HEK293 (cell line): ENCODE data around the gene CDH23.

Experiments used
- CTCF ChIA-PET: fragments of 350-600 bp; formaldehyde crosslinking; extraction: SDS; loops from one replicate; lab custom pipeline; 2021; ENCODE audit warnings: antibody characterized with exemption; lab: Yijun Ruan, JAX
- POLR2A ChIA-PET: fragments of 300-600 bp; formaldehyde crosslinking; extraction: SDS; loops from one replicate; lab custom pipeline; 2020; ENCODE audit warnings: antibody characterized with exemption, inconsistent platforms; lab: Yijun Ruan, JAX
- H3K27ac ChIP-seq: fragments of 200-500 bp; sonication (Bioruptor generic); 2 replicates; pipeline ENCODE4 v1.5.1; 2014; ENCODE audit warnings: low read depth, low read length, control low read depth, inconsistent platforms; ENCODE audit errors: extremely low read depth
- H3K36me3 ChIP-seq, 2 experiments: fragments of 200-500 bp in 1 of 2; sonication (Bioruptor generic) in 1 of 2; 1 replicate in 1 of 2; 2 replicates in 1 of 2; pipeline ENCODE4 v1.5.1; 2014 to 2017; ENCODE audit warnings: inconsistent platforms in 2 of 2, low read length in 2 of 2; ENCODE audit not compliant: control insufficient read depth in 2 of 2, insufficient read depth in 1 of 2
- H3K4me1 ChIP-seq: fragments of 200-500 bp; sonication (Bioruptor generic); 2 replicates; pipeline ENCODE4 v1.5.1; 2014; ENCODE audit warnings: mild to moderate bottlenecking, low read length, inconsistent platforms; ENCODE audit not compliant: control insufficient read depth, insufficient read depth
- H3K4me3 ChIP-seq: 2 replicates; pipeline ENCODE4 v1.5.1; 2011; ENCODE audit warnings: low read depth, mild to moderate bottlenecking, control low read depth, low read length, moderate library complexity
- H3K9me3 ChIP-seq: fragments of 200-500 bp; sonication (Bioruptor generic); 2 replicates; pipeline ENCODE4 v1.5.1; 2014; ENCODE audit warnings: low read depth, low read length, inconsistent platforms; ENCODE audit not compliant: control insufficient read depth, insufficient read depth
- RBAK ChIP-seq: fragments of 450-650 bp; formaldehyde crosslinking; IDR thresholded peaks from 2 replicates; pipeline ENCODE4 v1.5.1; 2016; ENCODE audit warnings: missing biosample characterization, missing genetic modification characterization
- SP7 ChIP-seq: fragments of 450-650 bp; formaldehyde crosslinking; IDR thresholded peaks from 2 replicates; pipeline ENCODE4 v1.5.1; 2016; ENCODE audit warnings: missing biosample characterization, missing genetic modification characterization
- TSHZ1 ChIP-seq: fragments of 450-650 bp; formaldehyde crosslinking; IDR thresholded peaks from 2 replicates; pipeline ENCODE4 v1.5.1; 2016; ENCODE audit warnings: missing biosample characterization, missing genetic modification characterization, borderline replicate concordance
- YY2 ChIP-seq: fragments of 450-650 bp; formaldehyde crosslinking; IDR thresholded peaks from 2 replicates; pipeline ENCODE4 v1.5.1; 2016; ENCODE audit warnings: missing biosample characterization, missing genetic modification characterization
- ZBTB1 ChIP-seq: fragments of 450-650 bp; formaldehyde crosslinking; IDR thresholded peaks from 2 replicates; pipeline ENCODE4 v1.5.1; 2016; ENCODE audit warnings: missing biosample characterization, missing genetic modification characterization
- ZBTB20 ChIP-seq: fragments of 450-650 bp; formaldehyde crosslinking; IDR thresholded peaks from 2 replicates; pipeline ENCODE4 v1.5.1; 2016; ENCODE audit warnings: missing biosample characterization, missing genetic modification characterization
- ZBTB49 ChIP-seq: fragments of 450-650 bp; formaldehyde crosslinking; IDR thresholded peaks from 2 replicates; pipeline ENCODE4 v1.5.1; 2016; ENCODE audit warnings: missing biosample characterization, missing genetic modification characterization, low read depth
- ZFP69B ChIP-seq: fragments of 450-650 bp; formaldehyde crosslinking; IDR thresholded peaks from 2 replicates; pipeline ENCODE4 v1.5.1; 2016; ENCODE audit warnings: missing biosample characterization, missing genetic modification characterization
- ZNF133 ChIP-seq: fragments of 450-650 bp; formaldehyde crosslinking; IDR thresholded peaks from 2 replicates; pipeline ENCODE4 v1.5.1; 2016; ENCODE audit warnings: missing biosample characterization, missing genetic modification characterization
- ZNF324 ChIP-seq: fragments of 450-650 bp; formaldehyde crosslinking; IDR thresholded peaks from 2 replicates; pipeline ENCODE4 v1.5.1; 2016; ENCODE audit warnings: missing biosample characterization, missing genetic modification characterization
- ZNF335 ChIP-seq: fragments of 450-650 bp; formaldehyde crosslinking; conservative IDR thresholded peaks from 2 replicates; pipeline ENCODE4 v1.5.1; 2016; ENCODE audit warnings: missing biosample characterization, missing genetic modification characterization
- ZNF544 ChIP-seq: fragments of 450-650 bp; formaldehyde crosslinking; IDR thresholded peaks from 2 replicates; pipeline ENCODE4 v1.5.0; 2017; ENCODE audit warnings: missing biosample characterization, missing genetic modification characterization
- ZNF571 ChIP-seq: fragments of 450-650 bp; formaldehyde crosslinking; IDR thresholded peaks from 2 replicates; pipeline ENCODE4 v1.5.0; 2017; ENCODE audit warnings: missing biosample characterization, missing genetic modification characterization
- ZNF654 ChIP-seq: fragments of 450-650 bp; formaldehyde crosslinking; IDR thresholded peaks from 2 replicates; pipeline ENCODE4 v1.5.1; 2016; ENCODE audit warnings: low read depth, missing biosample characterization, missing genetic modification characterization
- ZSCAN16 ChIP-seq: fragments of 450-650 bp; formaldehyde crosslinking; IDR thresholded peaks from 2 replicates; pipeline ENCODE4 v1.5.1; 2016; ENCODE audit warnings: missing biosample characterization, missing genetic modification characterization
- TF ChIP-seq, protein P1 (sequence below): fragments of 450-650 bp; formaldehyde crosslinking; conservative IDR thresholded peaks from 2 replicates; pipeline ENCODE4 v1.5.1; 2016; ENCODE audit warnings: low read depth, missing biosample characterization, missing genetic modification characterization
- TF ChIP-seq, protein P2 (sequence below): fragments of 450-650 bp; formaldehyde crosslinking; IDR thresholded peaks from 2 replicates; pipeline ENCODE4 v1.5.1; 2017; ENCODE audit warnings: missing biosample characterization, missing genetic modification characterization
- TF ChIP-seq, protein P3 (sequence below): IDR thresholded peaks from 2 replicates; pipeline ENCODE4 v1.6.1; 2011; ENCODE audit warnings: mild to moderate bottlenecking, low read depth, low read length, borderline replicate concordance
- TF ChIP-seq, protein P4 (sequence below): fragments of 450-650 bp; IDR thresholded peaks from 2 replicates; pipeline ENCODE4 v1.5.1; 2018; ENCODE audit warnings: missing biosample characterization, mild to moderate bottlenecking, missing genetic modification characterization

CDH23 gene

GRCh38 chr10:71632896-71633600, 236.3 kb downstream of the CDH23 start (continued):
- TF ChIP-seq, protein P1, sequence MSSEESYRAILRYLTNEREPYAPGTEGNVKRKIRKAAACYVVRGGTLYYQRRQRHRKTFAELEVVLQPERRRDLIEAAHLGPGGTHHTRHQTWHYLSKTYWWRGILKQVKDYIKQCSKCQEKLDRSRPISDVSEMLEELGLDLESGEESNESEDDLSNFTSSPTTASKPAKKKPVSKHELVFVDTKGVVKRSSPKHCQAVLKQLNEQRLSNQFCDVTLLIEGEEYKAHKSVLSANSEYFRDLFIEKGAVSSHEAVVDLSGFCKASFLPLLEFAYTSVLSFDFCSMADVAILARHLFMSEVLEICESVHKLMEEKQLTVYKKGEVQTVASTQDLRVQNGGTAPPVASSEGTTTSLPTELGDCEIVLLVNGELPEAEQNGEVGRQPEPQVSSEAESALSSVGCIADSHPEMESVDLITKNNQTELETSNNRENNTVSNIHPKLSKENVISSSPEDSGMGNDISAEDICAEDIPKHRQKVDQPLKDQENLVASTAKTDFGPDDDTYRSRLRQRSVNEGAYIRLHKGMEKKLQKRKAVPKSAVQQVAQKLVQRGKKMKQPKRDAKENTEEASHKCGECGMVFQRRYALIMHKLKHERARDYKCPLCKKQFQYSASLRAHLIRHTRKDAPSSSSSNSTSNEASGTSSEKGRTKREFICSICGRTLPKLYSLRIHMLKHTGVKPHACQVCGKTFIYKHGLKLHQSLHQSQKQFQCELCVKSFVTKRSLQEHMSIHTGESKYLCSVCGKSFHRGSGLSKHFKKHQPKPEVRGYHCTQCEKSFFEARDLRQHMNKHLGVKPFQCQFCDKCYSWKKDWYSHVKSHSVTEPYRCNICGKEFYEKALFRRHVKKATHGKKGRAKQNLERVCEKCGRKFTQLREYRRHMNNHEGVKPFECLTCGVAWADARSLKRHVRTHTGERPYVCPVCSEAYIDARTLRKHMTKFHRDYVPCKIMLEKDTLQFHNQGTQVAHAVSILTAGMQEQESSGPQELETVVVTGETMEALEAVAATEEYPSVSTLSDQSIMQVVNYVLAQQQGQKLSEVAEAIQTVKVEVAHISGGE (tag by site-specific recombination) = no peak

DNA sequence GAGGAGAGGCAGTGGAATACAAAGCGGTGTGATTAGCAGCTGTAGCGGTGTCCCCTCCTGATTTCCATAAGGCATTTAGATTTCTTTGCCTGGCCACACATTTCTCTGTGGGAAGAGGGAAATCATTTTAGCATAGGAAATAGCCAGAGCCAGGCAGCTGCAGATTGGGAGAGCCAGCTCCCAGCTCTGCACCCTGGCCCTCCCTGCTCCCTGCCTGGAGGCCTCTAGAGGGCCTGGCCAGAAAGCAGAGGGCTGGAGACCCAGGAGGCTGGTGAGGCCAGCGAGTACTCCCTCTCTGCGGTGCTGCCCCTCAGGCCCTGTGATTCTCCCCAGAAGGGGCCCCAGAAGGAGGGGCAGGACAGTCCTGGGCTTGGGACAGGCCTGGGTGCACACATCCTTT, 237.2 kb downstream of the CDH23 start:
- H3K36me3 ChIP-seq = no peaks in the 10 kb centered on the region
- no peak overlapping the region for H3K4me3 ChIP-seq
- no peak overlapping the region for H3K27ac ChIP-seq
- H3K4me1 ChIP-seq = peaks cover 3% of the 10 kb centered on the region; the same call in 1 of the 2 replicates
- no peaks in the 10 kb centered on the region for H3K9me3 ChIP-seq
- ChIA-PET CTCF (no interaction called here), POLR2A (no interaction called here)
- TF ChIP-seq, protein P2, sequence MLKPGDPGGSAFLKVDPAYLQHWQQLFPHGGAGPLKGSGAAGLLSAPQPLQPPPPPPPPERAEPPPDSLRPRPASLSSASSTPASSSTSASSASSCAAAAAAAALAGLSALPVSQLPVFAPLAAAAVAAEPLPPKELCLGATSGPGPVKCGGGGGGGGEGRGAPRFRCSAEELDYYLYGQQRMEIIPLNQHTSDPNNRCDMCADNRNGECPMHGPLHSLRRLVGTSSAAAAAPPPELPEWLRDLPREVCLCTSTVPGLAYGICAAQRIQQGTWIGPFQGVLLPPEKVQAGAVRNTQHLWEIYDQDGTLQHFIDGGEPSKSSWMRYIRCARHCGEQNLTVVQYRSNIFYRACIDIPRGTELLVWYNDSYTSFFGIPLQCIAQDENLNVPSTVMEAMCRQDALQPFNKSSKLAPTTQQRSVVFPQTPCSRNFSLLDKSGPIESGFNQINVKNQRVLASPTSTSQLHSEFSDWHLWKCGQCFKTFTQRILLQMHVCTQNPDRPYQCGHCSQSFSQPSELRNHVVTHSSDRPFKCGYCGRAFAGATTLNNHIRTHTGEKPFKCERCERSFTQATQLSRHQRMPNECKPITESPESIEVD (tag by site-specific recombination) = no peak
- no peak for TF ChIP-seq ZBTB1 (tag by site-specific recombination)
- TF ChIP-seq ZFP69B (tag by site-specific recombination) = no peak
- no peak for TF ChIP-seq ZNF654 (tag by site-specific recombination)
- TF ChIP-seq TSHZ1 (tag by site-specific recombination) = no peak
- no peak for TF ChIP-seq ZBTB49 (tag by site-specific recombination)
- no peak for TF ChIP-seq ZNF544 (tag by site-specific recombination)
- no peak for TF ChIP-seq ZBTB20 (tag by site-specific recombination)
- no peak for TF ChIP-seq ZNF133
- no peak for TF ChIP-seq ZNF571 (tag by site-specific recombination)
- no peak for TF ChIP-seq ZSCAN16
- no peak for TF ChIP-seq YY2 (tag by site-specific recombination)
- TF ChIP-seq SP7 (tag by site-specific recombination) = no peak
- TF ChIP-seq ZNF335 (tag by site-specific recombination) = no peak
- TF ChIP-seq RBAK (tag by site-specific recombination) = no peak
- no peak for TF ChIP-seq ZNF324
- TF ChIP-seq, protein P3, sequence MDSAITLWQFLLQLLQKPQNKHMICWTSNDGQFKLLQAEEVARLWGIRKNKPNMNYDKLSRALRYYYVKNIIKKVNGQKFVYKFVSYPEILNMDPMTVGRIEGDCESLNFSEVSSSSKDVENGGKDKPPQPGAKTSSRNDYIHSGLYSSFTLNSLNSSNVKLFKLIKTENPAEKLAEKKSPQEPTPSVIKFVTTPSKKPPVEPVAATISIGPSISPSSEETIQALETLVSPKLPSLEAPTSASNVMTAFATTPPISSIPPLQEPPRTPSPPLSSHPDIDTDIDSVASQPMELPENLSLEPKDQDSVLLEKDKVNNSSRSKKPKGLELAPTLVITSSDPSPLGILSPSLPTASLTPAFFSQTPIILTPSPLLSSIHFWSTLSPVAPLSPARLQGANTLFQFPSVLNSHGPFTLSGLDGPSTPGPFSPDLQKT = no peak
- TF ChIP-seq, protein P4, sequence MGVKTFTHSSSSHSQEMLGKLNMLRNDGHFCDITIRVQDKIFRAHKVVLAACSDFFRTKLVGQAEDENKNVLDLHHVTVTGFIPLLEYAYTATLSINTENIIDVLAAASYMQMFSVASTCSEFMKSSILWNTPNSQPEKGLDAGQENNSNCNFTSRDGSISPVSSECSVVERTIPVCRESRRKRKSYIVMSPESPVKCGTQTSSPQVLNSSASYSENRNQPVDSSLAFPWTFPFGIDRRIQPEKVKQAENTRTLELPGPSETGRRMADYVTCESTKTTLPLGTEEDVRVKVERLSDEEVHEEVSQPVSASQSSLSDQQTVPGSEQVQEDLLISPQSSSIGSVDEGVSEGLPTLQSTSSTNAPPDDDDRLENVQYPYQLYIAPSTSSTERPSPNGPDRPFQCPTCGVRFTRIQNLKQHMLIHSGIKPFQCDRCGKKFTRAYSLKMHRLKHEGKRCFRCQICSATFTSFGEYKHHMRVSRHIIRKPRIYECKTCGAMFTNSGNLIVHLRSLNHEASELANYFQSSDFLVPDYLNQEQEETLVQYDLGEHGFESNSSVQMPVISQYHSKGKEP (tag by site-specific recombination) = no peak
